Epithelial cell of esophagus (primary cell): Measurements from ENCODE around the gene FBXO48.

ENCODE experiments used
- DNase-seq: peaks from one replicate; pipeline ENCODE4 v3.0.0; 2010; ENCODE audit warnings: low read depth
- H3K4me3 ChIP-seq: 2 replicates; pipeline ENCODE4 v1.5.1; 2011; ENCODE audit warnings: mild to moderate bottlenecking, low read length, control low read depth
- CTCF ChIP-seq: IDR thresholded peaks from 2 replicates; pipeline ENCODE4 v1.5.1; 2011; ENCODE audit warnings: low read depth, mild to moderate bottlenecking, low read length, control low read depth, inconsistent platforms; ENCODE audit not compliant: insufficient read depth; ENCODE audit errors: missing control alignments

The FBXO48 gene

GRCh38 chr2:68463287-68463877 lies 3.7 kb downstream of the FBXO48 start:
- peak; percentile 73 for DNase-seq

GRCh38 chr2:68458981-68459380 lies 8.1 kb downstream of the FBXO48 start:
- peak; percentile 54 for DNase-seq
- no peak overlapping the region for H3K4me3 ChIP-seq
- TF ChIP-seq CTCF: no peak

More at GRCh38 chr2:68463287-68463877, 3.7 kb downstream of the FBXO48 start:
- peak; percentile 69 for TF ChIP-seq CTCF
- no peak overlapping the region for H3K4me3 ChIP-seq

GRCh38 chr2:68456198-68456597 lies 10.9 kb downstream of the FBXO48 start:
- DNase-seq: no peak
- TF ChIP-seq CTCF: no peak
- no peak overlapping the region for H3K4me3 ChIP-seq

DNA sequence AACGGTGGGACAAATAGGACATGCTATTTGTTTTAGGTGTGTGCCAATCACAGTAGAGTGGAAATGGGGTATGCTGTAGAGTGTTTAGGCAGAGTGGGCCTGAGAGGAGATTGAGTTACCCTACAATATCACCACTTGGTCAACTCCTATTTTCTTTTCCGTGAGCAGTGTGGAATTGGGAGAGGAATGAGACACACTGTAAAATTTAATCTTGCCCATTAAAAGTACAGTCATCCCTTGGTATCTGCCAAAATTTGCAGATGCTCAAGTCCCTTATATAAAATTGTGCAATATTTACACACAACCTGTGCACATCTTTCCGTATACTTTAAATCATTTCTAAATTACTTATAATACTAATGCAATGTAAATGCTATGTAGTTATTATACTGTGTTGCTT lies 12.4 kb downstream of the FBXO48 start:
- no peak for DNase-seq
- H3K4me3 ChIP-seq: no peak overlapping the region
- TF ChIP-seq CTCF: no peak

GRCh38 chr2:68453761-68454360 lies 13.2 kb downstream of the FBXO48 start:
- TF ChIP-seq CTCF: no peak
- no peak for DNase-seq
- H3K4me3 ChIP-seq: no peak overlapping the region

GRCh38 chr2:68452158-68452900 lies 14.8 kb downstream of the FBXO48 start:
- no peak for DNase-seq
- no peak overlapping the region for H3K4me3 ChIP-seq
- TF ChIP-seq CTCF: no peak
